K562 (cell line): ENCODE results near the gene ARL8A. TPM values are rescaled to one million over a fixed set of nuclear protein-coding genes. Genes with fewer than 3 reads are reported as not detected.

Source experiments
- ATAC-seq: fragments of 200-7000 bp; cut with Tn5 transposase; 3 replicates; pipeline ENCODE4 v1.9.1; 2020; ENCODE audit warnings: moderate library complexity
- BruUV-seq: library from RNA; stranded (reverse); fragments of 400-500 nt; replicated peaks from 2 replicates; lab custom pipeline; 2021; lab: Mats Ljungman, UMichigan
- CTCF ChIA-PET: fragments of 300-600 bp; formaldehyde crosslinking; extraction: SDS; loops from one replicate; lab custom pipeline; 2021; ENCODE audit warnings: low intra/inter-chr PET ratio; lab: Yijun Ruan, JAX
- POLR2A ChIA-PET: fragments of 300-600, 350-650 bp; sonication (Branson Sonifier 250); formaldehyde crosslinking; extraction: SDS; loops from one replicate; lab custom pipeline; 2021; ENCODE audit warnings: antibody characterized with exemption, inconsistent platforms; lab: Yijun Ruan, JAX
- DNase-seq, 4 experiments: peaks; one replicate each; pipeline versions ENCODE4 v3.0.0 to v3.0.0-alpha.2; 2011 to 2018; ENCODE audit warnings: low spot score in 3 of 4, mixed read lengths in 3 of 4; ENCODE audit errors: extremely low read depth in 1 of 4
- FAIRE-seq: peaks from 2 replicates; lab custom pipeline; 2011; peaks lifted over from hg19 to GRCh38; lab: Jason Lieb, UNC
- H2AFZ ChIP-seq: 2 replicates; pipeline ENCODE4 v1.6.0; 2011; ENCODE audit warnings: low read depth, low read length, control low read depth, inconsistent platforms
- H3K27ac ChIP-seq: fragments of 200-600 bp; 3 replicates; pipeline ENCODE4 v1.8.0; 2011; ENCODE audit warnings: low read depth, mild to moderate bottlenecking, control low read depth, inconsistent platforms, low read length, moderate library complexity, mixed read lengths; ENCODE audit errors: extremely low read depth
- H3K27me3 ChIP-seq, 2 experiments: fragments of 300-600 bp in 1 of 2; 2 replicates in 1 of 2; 3 replicates in 1 of 2; pipeline versions ENCODE4 v1.6.0 to v1.8.0; 2011; ENCODE audit warnings: inconsistent platforms in 2 of 2, low read length in 2 of 2, mild to moderate bottlenecking in 1 of 2, mixed read lengths in 1 of 2, moderate library complexity in 1 of 2; ENCODE audit not compliant: control insufficient read depth in 2 of 2, insufficient read depth in 2 of 2
- H3K36me3 ChIP-seq: fragments of 300-600 bp; 3 replicates; pipeline ENCODE4 v1.8.0; 2011; ENCODE audit warnings: mild to moderate bottlenecking, low read length, inconsistent platforms; ENCODE audit not compliant: control insufficient read depth, insufficient read depth
- H3K4me1 ChIP-seq, 2 experiments: fragments of 200-600 bp in 1 of 2; replicated peaks in 1 of 2; 2 replicates in 1 of 2; 3 replicates in 1 of 2; pipeline versions ENCODE4 v1.5.1 to v1.8.0; 2011; ENCODE audit warnings: inconsistent platforms in 2 of 2, low read length in 2 of 2, mild to moderate bottlenecking in 1 of 2, mixed read lengths in 1 of 2, moderate library complexity in 1 of 2; ENCODE audit not compliant: control insufficient read depth in 2 of 2, insufficient read depth in 2 of 2
- H3K4me2 ChIP-seq: 2 replicates; pipeline ENCODE4 v1.6.1; 2011; ENCODE audit warnings: low read length, control low read depth, inconsistent platforms, mixed read lengths; ENCODE audit not compliant: insufficient read depth
- H3K4me3 ChIP-seq: fragments of 200-600 bp; sonication (generic), shearing (Covaris generic); 2 replicates; pipeline ENCODE4 v1.5.1; 2016; ENCODE audit warnings: control low read depth, inconsistent platforms
- H3K79me2 ChIP-seq: fragments of 200-600 bp; 3 replicates; pipeline ENCODE4 v1.8.0; 2011; ENCODE audit warnings: low read length, inconsistent platforms; ENCODE audit not compliant: control insufficient read depth, insufficient read depth
- H3K9ac ChIP-seq, 2 experiments: 2 replicates each; pipeline versions ENCODE4 v1.6.0 to v1.6.1; 2011; ENCODE audit warnings: low read depth in 2 of 2, low read length in 2 of 2, control low read depth in 1 of 2, inconsistent platforms in 1 of 2, mild to moderate bottlenecking in 1 of 2, mixed read lengths in 1 of 2; ENCODE audit not compliant: insufficient read depth in 1 of 2
- H3K9me1 ChIP-seq: one replicate; pipeline ENCODE4 v1.6.0; 2011; ENCODE audit warnings: inconsistent platforms, mild to moderate bottlenecking, low read length, moderate library complexity; ENCODE audit not compliant: control insufficient read depth, insufficient read depth
- H3K9me3 ChIP-seq: replicated peaks from 2 replicates; pipeline ENCODE4 v1.5.1; 2011; ENCODE audit warnings: low read depth, low read length, inconsistent platforms; ENCODE audit not compliant: control insufficient read depth, insufficient read depth
- H4K20me1 ChIP-seq: replicated peaks from 2 replicates; pipeline ENCODE4 v1.6.1; 2011; ENCODE audit warnings: low read length, inconsistent platforms, mixed read lengths; ENCODE audit not compliant: control insufficient read depth, insufficient read depth
- CBFA2T3 ChIP-seq: fragments of 450-650 bp; IDR thresholded peaks from 2 replicates; pipeline ENCODE4 v1.6.1; 2017
- CC2D1A ChIP-seq: fragments of 450-650 bp; IDR thresholded peaks from 2 replicates; pipeline ENCODE4 v1.6.1; 2017; ENCODE audit warnings: mild to moderate bottlenecking
- COPS2 ChIP-seq: fragments of 450-650 bp; conservative IDR thresholded peaks from 2 replicates; pipeline ENCODE4 v1.6.1; 2016; ENCODE audit warnings: mild to moderate bottlenecking, moderate library complexity
- GATAD2B ChIP-seq: fragments of 450-650 bp; IDR thresholded peaks from 2 replicates; pipeline ENCODE4 v1.6.1; 2017; ENCODE audit warnings: mild to moderate bottlenecking, borderline replicate concordance
- HBP1 ChIP-seq: fragments of 450-650 bp; formaldehyde crosslinking; IDR thresholded peaks from 2 replicates; pipeline ENCODE4 v1.4.0; 2022; ENCODE audit warnings: missing genetic modification characterization
- MAFF ChIP-seq: IDR thresholded peaks from 2 replicates; pipeline ENCODE4 v1.6.1; 2012; ENCODE audit warnings: low read length, improper control_type of control experiment
- NRF1 ChIP-seq, 2 experiments: fragments of 450-650 bp; IDR thresholded peaks in 1 of 2; conservative IDR thresholded peaks in 1 of 2; 2 replicates each; pipeline ENCODE4 v1.6.1; 2014; ENCODE audit warnings: mild to moderate bottlenecking in 2 of 2
- RNF219 ChIP-seq: fragments of 250-450 bp; sonication (Bioruptor Pico); IDR thresholded peaks from 2 replicates; pipeline ENCODE4 v1.5.0; 2022; ENCODE audit warnings: mild to moderate bottlenecking
- SMAD2 ChIP-seq: fragments of 150-350 bp; IDR thresholded peaks from 2 replicates; pipeline ENCODE4 v1.6.1; 2014; ENCODE audit warnings: low read depth, mild to moderate bottlenecking, low read length
- SNRNP70 ChIP-seq: fragments of 200-400 bp; formaldehyde crosslinking; optimal IDR thresholded peaks from 2 replicates; pipeline ENCODE3; 2017; ENCODE audit warnings: low read depth, low read length
- ZEB2 ChIP-seq: fragments of 450-650 bp; IDR thresholded peaks from 2 replicates; pipeline ENCODE4 v1.6.1; 2016
- ZFX ChIP-seq: sonication (generic); formaldehyde crosslinking; IDR thresholded peaks from 2 replicates; pipeline ENCODE4 v1.8.0; 2022; ENCODE audit warnings: mild to moderate bottlenecking, missing genetic modification reagents, moderate library complexity
- ZNF354B ChIP-seq: fragments of 250-450 bp; sonication (Bioruptor Pico); IDR thresholded peaks from 2 replicates; pipeline ENCODE4 v1.4.0; 2020
- ZNF77 ChIP-seq: fragments of 250-450 bp; sonication (Bioruptor Pico); IDR thresholded peaks from 2 replicates; pipeline ENCODE4 v1.5.0; 2020
- whole genome bisulfite sequencing: fragments of 100-300 bp; shearing (Covaris generic); methylation state at CpG from one replicate; pipeline ENCODE4 v1.1.6; 2016; ENCODE audit warnings: low coverage, mixed read lengths; ENCODE audit not compliant: insufficient coverage; ENCODE audit errors: missing lambda C conversion rate; 5-methylcytosine and 5-hydroxymethylcytosine counted together
- in situ Hi-C: fragments of 300-500 bp; cut with MboI; formaldehyde crosslinking; loops from 4 replicates; pipeline ENCODE4 v1.15.0; 2018; ENCODE audit warnings: inconsistent platforms, mixed read lengths
- intact Hi-C: fragments of 100-400 bp; cut with micrococcal nuclease; formaldehyde crosslinking; loops from 2 replicates; pipeline ENCODE4 v1.14.2; 2022
- polyA plus RNA-seq, 8 experiments: library from polyadenylated mRNA; depleted of rRNA in 4 of 8; stranded (reverse) in 5 of 8; unstranded in 3 of 8; fragments of >200 nt; fragmentation: Nextera tagmentation in 2 of 8; fragmentation: Illumina TruSeq in 1 of 8; extraction: Ambion mirVana in 2 of 8; extraction: Trizol in 1 of 8; gene quantifications; 2 replicates each; pipeline versions ENCODE4 v1.2.1 to v1.2.3, GENCODE V29; 2011 to 2014; ENCODE audit warnings: inconsistent platforms in 1 of 8, missing spikeins in 1 of 8
- total RNA-seq, 7 experiments: library from RNA; depleted of rRNA in 6 of 7; stranded (reverse); fragments of >200 nt in 6 of 7; fragmentation: Illumina TruSeq in 2 of 7; extraction: Trizol in 2 of 7; gene quantifications; 2 replicates each; pipeline versions ENCODE4 v1.2.1 to v1.2.3, GENCODE V29; 2011 to 2021; ENCODE audit warnings: low replicate concordance in 1 of 7
- TF ChIP-seq, protein P1 (sequence below), 2 experiments: fragments of 450-650 bp in 1 of 2; sonication (generic) in 1 of 2; formaldehyde crosslinking; conservative IDR thresholded peaks; 2 replicates each; pipeline versions ENCODE4 v1.4.0 to v1.8.1; 2020 to 2022; ENCODE audit warnings: mild to moderate bottlenecking in 1 of 2, missing genetic modification reagents in 1 of 2

The ARL8A gene
- total and polyA plus RNA-seq, 9 of the 15 experiments (the other 6 are each of a cell fraction or from before 2014, with no cell fraction given), result 0.17 to 27.3 (median 15.6) TPM

DNA sequence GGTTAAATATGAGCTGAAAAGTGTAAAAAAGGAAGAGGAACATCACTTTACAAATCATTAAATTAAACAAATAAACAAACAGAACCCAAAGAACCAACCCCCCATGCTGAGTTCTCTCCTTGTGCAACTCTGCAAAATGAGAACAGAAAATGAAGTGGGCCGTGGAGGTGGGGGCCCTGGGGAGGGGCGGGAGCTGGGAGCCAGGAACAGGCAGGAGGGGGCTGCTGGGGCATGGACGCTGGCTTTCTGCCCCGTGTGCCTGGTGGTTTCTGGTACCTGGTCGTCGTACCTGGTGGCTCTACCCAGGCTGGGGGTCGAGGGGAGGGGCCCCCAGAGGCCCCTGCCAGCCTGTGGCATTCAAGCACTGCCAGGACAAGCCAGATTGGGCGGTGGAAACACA lies 11.0 kb downstream of the ARL8A start:
- POLR2A ChIA-PET, result interaction anchor here (0.6 to 1.3 kb wide), 4 partner anchors 22 to 238 kb away, joined by 3 to 4 read pairs (median 4); no protein-coding TSS in a partner anchor
- Histone ChIP-seq H3K36me3 (peaks cover 43% of the 10 kb centered on the region; the same call in 2 of the 3 replicates), H3K9me3 (no peaks in the 10 kb centered on the region), H3K9ac (no peak overlapping the region), H2AFZ (no peak overlapping the region), H3K9me1 (no peaks in the 10 kb centered on the region), H3K4me1 (peaks cover 0 to 21% of the 10 kb centered on the region in 2 experiments; a peak in 2 of 5 replicates), H3K79me2 (no peaks in the 10 kb centered on the region), H3K27me3 (peaks cover 0 to 3% of the 10 kb centered on the region in 2 experiments; a peak in 2 of 5 replicates), H4K20me1 (peaks cover 7% of the 10 kb centered on the region), H3K27ac (no peak overlapping the region), H3K4me2 (no peak overlapping the region)
- FAIRE-seq (no peak), ATAC-seq (no peak), DNase-seq (no peak)
- BruUV-seq, result no TSS peak
- intact Hi-C loops, result no loop called here
- CTCF ChIA-PET, result interaction anchor here (1.6 to 3.5 kb wide), 2 partner anchors 13 to 133 kb away, joined by 3 to 32 read pairs; no protein-coding TSS in a partner anchor
- 65% methylated on average over 5 of the region's 8 CpGs for WGBS
- in situ Hi-C loops, result no loop called here
- no peak for TF ChIP-seq CBFA2T3
- TF ChIP-seq ZNF354B, result no peak
- no peak for TF ChIP-seq HBP1 (CRISPR knock-in tag)
- no peak for TF ChIP-seq ZFX (CRISPR knock-in tag)
- no peak for TF ChIP-seq NRF1 (conservative IDR thresholded peaks at IDR 0.05 in 1 of 2, IDR thresholded peaks at IDR 0.05 in 1 of 2)
- no peak for TF ChIP-seq GATAD2B
- no peak for TF ChIP-seq RNF219 (CRISPR knock-in tag)
- no peak for TF ChIP-seq ZEB2
- no peak for TF ChIP-seq MAFF
- no peak for TF ChIP-seq ZNF77 (CRISPR knock-in tag)
- no peak for TF ChIP-seq COPS2
- no peak for TF ChIP-seq SMAD2
- TF ChIP-seq, protein P1, sequence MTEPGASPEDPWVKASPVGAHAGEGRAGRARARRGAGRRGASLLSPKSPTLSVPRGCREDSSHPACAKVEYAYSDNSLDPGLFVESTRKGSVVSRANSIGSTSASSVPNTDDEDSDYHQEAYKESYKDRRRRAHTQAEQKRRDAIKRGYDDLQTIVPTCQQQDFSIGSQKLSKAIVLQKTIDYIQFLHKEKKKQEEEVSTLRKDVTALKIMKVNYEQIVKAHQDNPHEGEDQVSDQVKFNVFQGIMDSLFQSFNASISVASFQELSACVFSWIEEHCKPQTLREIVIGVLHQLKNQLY (CRISPR knock-in tag; conservative IDR thresholded peaks at IDR 0.05), result no peak
- TF ChIP-seq SNRNP70, result no peak
- no peak for TF ChIP-seq CC2D1A
- TF ChIP-seq, all 486 proteins: peak for 0
- no peak overlapping the region for H3K4me3 ChIP-seq
